ENCODE measurements around the gene TMEM245. TPM values are rescaled to one million over a fixed set of nuclear protein-coding genes. Genes with fewer than 3 reads are reported as not detected.

Gene TMEM245
- total and polyA plus RNA-seq, 2 donors (not counting 1 experiment from before 2014, with no cell fraction given) = 6.3 to 34.3 TPM

GRCh38 chr9:109064963-109065702 is 54.6 kb downstream of the TMEM245 start:
- Histone ChIP-seq H3K27me3 (replicated peaks in 1 of 4; ENCODE audit: control extremely low read depth in 1 of 4, control insufficient read depth in 3 of 4, insufficient read depth in 4 of 4, low read length in 3 of 4) (no peaks in the 10 kb centered on the region), H4K20me1 (ENCODE audit: control insufficient read depth, insufficient read depth, low read length, poor library complexity, severe bottlenecking) (no peaks in the 10 kb centered on the region), H3K4me2 (replicated peaks; ENCODE audit: low read depth, low read length, poor library complexity, severe bottlenecking) (no peak overlapping the region), H3K79me2 (ENCODE audit: control insufficient read depth, insufficient read depth, low read length) (no peaks in the 10 kb centered on the region), H3K36me3 (replicated peaks in 1 of 2; ENCODE audit: control extremely low read depth in 1 of 2, control insufficient read depth in 1 of 2, extremely low read depth in 1 of 2, insufficient read depth in 2 of 2, low read length in 1 of 2) (peaks cover 3 to 51% of the 10 kb centered on the region in 2 experiments), H3K4me1 (ENCODE audit: control insufficient read depth in 2 of 2, insufficient read depth in 2 of 2, low read length in 2 of 2) (no peaks in the 10 kb centered on the region), H3K4me3 (ENCODE audit: control extremely low read depth in 1 of 5, extremely low read depth in 1 of 5, insufficient read depth in 1 of 5, low read depth in 2 of 5, low read length in 4 of 5) (no peak overlapping the region), H3K27ac (ENCODE audit: low read length in 2 of 2) (no peak overlapping the region), H3K9me3 (ENCODE audit: control extremely low read depth in 1 of 3, control insufficient read depth in 2 of 3, insufficient read depth in 1 of 3, low read length in 2 of 3) (no peaks in the 10 kb centered on the region), H3K9ac (ENCODE audit: low read length) (no peak overlapping the region), H2AFZ (ENCODE audit: insufficient read depth, low read depth, low read length, poor library complexity, severe bottlenecking) (no peak overlapping the region)
- intact Hi-C loops (cut with micrococcal nuclease) = no loop called here
- ChIA-PET POLR2A (no interaction called here), CTCF (no interaction called here)
- Mint-ChIP-seq H3K27ac (no peak overlapping the region), H3K27me3 (no peaks in the 10 kb centered on the region), H3K4me3 (no peak overlapping the region), H3K4me1 (no peaks in the 10 kb centered on the region), H3K9me3 (ENCODE audit: insufficient read depth) (no peaks in the 10 kb centered on the region)
- DNase-seq = no peak
- WGBS (ENCODE audit: insufficient coverage) = 100% methylated on average over 2 of the region's 2 CpGs
- TF ChIP-seq EZH2 (IDR thresholded peaks at IDR 0.05; ENCODE audit: borderline replicate concordance, insufficient read depth, low read depth, low read length, poor library complexity, severe bottlenecking) (no peak), CTCF (IDR thresholded peaks at IDR 0.05) (no peak)
- ATAC-seq (ENCODE audit: low read depth) = no peak

GRCh38 chr9:109063760-109064159 is 56.0 kb downstream of the TMEM245 start:
- no peaks in the 10 kb centered on the region for H4K20me1 ChIP-seq (ENCODE audit: control insufficient read depth, insufficient read depth, low read length, poor library complexity, severe bottlenecking)
- no peak for ATAC-seq (ENCODE audit: low read depth)
- no peaks in the 10 kb centered on the region for H3K79me2 ChIP-seq (ENCODE audit: control insufficient read depth, insufficient read depth, low read length)
- WGBS (ENCODE audit: insufficient coverage) = 86% methylated on average over 2 of the region's 2 CpGs
- no peaks in the 10 kb centered on the region for H3K27me3 ChIP-seq (replicated peaks in 1 of 4; ENCODE audit: control extremely low read depth in 1 of 4, control insufficient read depth in 3 of 4, insufficient read depth in 4 of 4, low read length in 3 of 4)
- no peak overlapping the region for H3K9ac ChIP-seq (ENCODE audit: low read length)
- no peaks in the 10 kb centered on the region for H3K9me3 ChIP-seq (ENCODE audit: control extremely low read depth in 1 of 3, control insufficient read depth in 2 of 3, insufficient read depth in 1 of 3, low read length in 2 of 3)
- CTCF ChIA-PET = no interaction called here
- no peak for TF ChIP-seq CTCF (IDR thresholded peaks at IDR 0.05)
- intact Hi-C loops (cut with micrococcal nuclease) = no loop called here
- H3K4me1 ChIP-seq (ENCODE audit: control insufficient read depth in 2 of 2, insufficient read depth in 2 of 2, low read length in 2 of 2) = no peaks in the 10 kb centered on the region
- Mint-ChIP-seq H3K27ac (no peak overlapping the region), H3K4me3 (no peak overlapping the region), H3K9me3 (ENCODE audit: insufficient read depth) (no peaks in the 10 kb centered on the region), H3K4me1 (no peaks in the 10 kb centered on the region), H3K27me3 (no peaks in the 10 kb centered on the region)
- no peak for DNase-seq
- H2AFZ ChIP-seq (ENCODE audit: insufficient read depth, low read depth, low read length, poor library complexity, severe bottlenecking) = no peak overlapping the region
- no peak overlapping the region for H3K27ac ChIP-seq (ENCODE audit: low read length in 2 of 2)
- no peak overlapping the region for H3K4me2 ChIP-seq (replicated peaks; ENCODE audit: low read depth, low read length, poor library complexity, severe bottlenecking)
- POLR2A ChIA-PET = no interaction called here
- no peak overlapping the region for H3K4me3 ChIP-seq (ENCODE audit: control extremely low read depth in 1 of 5, extremely low read depth in 1 of 5, insufficient read depth in 1 of 5, low read depth in 2 of 5, low read length in 4 of 5)
- peaks cover 3 to 51% of the 10 kb centered on the region in 2 experiments for H3K36me3 ChIP-seq (replicated peaks in 1 of 2; ENCODE audit: control extremely low read depth in 1 of 2, control insufficient read depth in 1 of 2, extremely low read depth in 1 of 2, insufficient read depth in 2 of 2, low read length in 1 of 2)
